Cardiac fibroblast (primary cell): ENCODE measurements around the gene FAM163B.
A peak's percentile ranks its signal among the peaks of the same experiment; 100 is the strongest.

Source experiments
- DNase-seq, 2 donors: peaks; one replicate each; pipeline versions ENCODE4 v3.0.0 to v3.0.0-alpha.2; 2010; ENCODE audit warnings: low read depth in 2 of 2
- H3K4me3 ChIP-seq, 2 donors: replicated peaks in 1 of 2; 1 replicate in 1 of 2; 2 replicates in 1 of 2; pipeline ENCODE4 v1.5.1; 2011; ENCODE audit warnings: low read depth in 2 of 2, low read length in 2 of 2, mild to moderate bottlenecking in 2 of 2, moderate library complexity in 1 of 2
- CTCF ChIP-seq: IDR thresholded peaks from one replicate; pipeline ENCODE4 v1.5.1; 2011; ENCODE audit warnings: low read depth, mild to moderate bottlenecking, low read length, inconsistent platforms

The FAM163B gene

GRCh38 chr9:133584167-133584558 is 25.0 kb downstream of the FAM163B start:
- DNase-seq = no peak
- no peak for TF ChIP-seq CTCF

GRCh38 chr9:133583586-133583985 is 25.6 kb downstream of the FAM163B start:
- no peak overlapping the region for H3K4me3 ChIP-seq
- TF ChIP-seq CTCF = no peak
- peak in 1 of 2 donors; percentile 73 for DNase-seq

More at GRCh38 chr9:133584167-133584558, 25.0 kb downstream of the FAM163B start:
- H3K4me3 ChIP-seq = no peak overlapping the region

GRCh38 chr9:133583111-133583510 is 26.1 kb downstream of the FAM163B start:
- DNase-seq = no peak
- no peak for TF ChIP-seq CTCF
- H3K4me3 ChIP-seq = no peak overlapping the region

GRCh38 chr9:133582501-133583045 is 26.6 kb downstream of the FAM163B start:
- H3K4me3 ChIP-seq = no peak overlapping the region
- no peak for DNase-seq
- no peak for TF ChIP-seq CTCF

- no peak for TF ChIP-seq CTCF
These were observed 27.5 kb downstream of the FAM163B start for GRCh38 chr9:133581513-133582343.

GRCh38 chr9:133581011-133581410 is 28.2 kb downstream of the FAM163B start:
- no peak for DNase-seq
- H3K4me3 ChIP-seq = no peak overlapping the region
- TF ChIP-seq CTCF = no peak

More at GRCh38 chr9:133581513-133582343, 27.5 kb downstream of the FAM163B start:
- no peak overlapping the region for H3K4me3 ChIP-seq
- DNase-seq = peak; percentile 7 to 99
